Measurements from ENCODE around the gene SLC2A4RG.
A peak's percentile ranks its signal among the peaks of the same experiment; 100 is the strongest.
"Not testable (repeated sequence)": the region's sequence is repeated elsewhere in the genome, so short reads cannot be mapped to it uniquely, and the experiment has no call there.

The SLC2A4RG gene

GRCh38 chr20:63758152-63758551 is 18.6 kb downstream of the SLC2A4RG start:
- DNase-seq, result no peak

GRCh38 chr20:63759377-63759901 is 19.9 kb downstream of the SLC2A4RG start:
- no peak for DNase-seq

- DNase-seq, result no peak
These were observed 25.7 kb downstream of the SLC2A4RG start for GRCh38 chr20:63765082-63765873.

- no peak for DNase-seq
These were observed 26.3 kb downstream of the SLC2A4RG start for GRCh38 chr20:63765902-63766301.

GRCh38 chr20:63766695-63767426 is 27.3 kb downstream of the SLC2A4RG start:
- DNase-seq, result no peak

GRCh38 chr20:63767456-63767855 is 27.9 kb downstream of the SLC2A4RG start:
- no peak for DNase-seq

GRCh38 chr20:63767886-63768285 is 28.3 kb downstream of the SLC2A4RG start:
- no peak for DNase-seq

- no peak for DNase-seq
These were observed 29.3 kb downstream of the SLC2A4RG start for GRCh38 chr20:63768591-63769515.

- DNase-seq, result no peak
These were observed 30.4 kb downstream of the SLC2A4RG start for GRCh38 chr20:63769891-63770474.

GRCh38 chr20:63771046-63771707 is 31.6 kb downstream of the SLC2A4RG start:
- no peak for DNase-seq

GRCh38 chr20:63772781-63773518 is 33.4 kb downstream of the SLC2A4RG start:
- no peak for DNase-seq

- no peak for DNase-seq
These were observed 34.1 kb downstream of the SLC2A4RG start for GRCh38 chr20:63773571-63774241.

- no peak for DNase-seq
These were observed 34.7 kb downstream of the SLC2A4RG start for GRCh38 chr20:63774306-63774705.

GRCh38 chr20:63775096-63775978 is 35.8 kb downstream of the SLC2A4RG start:
- peak; percentile 84 for DNase-seq

GRCh38 chr20:63776875-63777274 is 37.3 kb downstream of the SLC2A4RG start:
- DNase-seq, result not testable (repeated sequence)

- peak; percentile 24 for DNase-seq
These were observed 38.0 kb downstream of the SLC2A4RG start for GRCh38 chr20:63777614-63778013.

GRCh38 chr20:63778034-63778752 is 38.6 kb downstream of the SLC2A4RG start:
- DNase-seq, result peak; percentile 7

- peak; percentile 34 for DNase-seq
These were observed 39.3 kb downstream of the SLC2A4RG start for GRCh38 chr20:63778857-63779256.

- peak; percentile 30 for DNase-seq
These were observed 41.6 kb downstream of the SLC2A4RG start for GRCh38 chr20:63781181-63781580.
